ENCODE measurements around the gene HTR1E. TPM values are rescaled to one million over a fixed set of nuclear protein-coding genes. Genes with fewer than 3 reads are reported as not detected.
"Not testable (repeated sequence)": the region's sequence is repeated elsewhere in the genome, so short reads cannot be mapped to it uniquely, and the experiment has no call there.

HTR1E gene
- total RNA-seq: not detected
- long read RNA-seq: 0 reads

- H3K36me3 ChIP-seq: no peaks in the 10 kb centered on the region
- DNase-seq (no peak), ATAC-seq (peak; percentile 80 to 81)
- H3K27ac ChIP-seq: no peak within 1 kb of the TSS
- no peaks in the 10 kb centered on the region for H3K9me3 ChIP-seq
- H3K27me3 ChIP-seq (ENCODE audit: low read depth): peaks cover 35% of the 10 kb centered on the region
- peak within 1 kb of the TSS; percentile 28 for H3K4me3 ChIP-seq
- intact Hi-C loops (cut with DNase I): no loop called here
- no peaks in the 10 kb centered on the region for H3K4me1 ChIP-seq
- peak; percentile 34 for TF ChIP-seq CTCF (IDR thresholded peaks at IDR 0.05)
These were observed at the start of gene HTR1E for GRCh38 chr6:86937219-86938079. Gene HTR1E (plus strand): TSS chr6:86937528. CDS start chr6:87015335, 77,807 bp downstream.

- no peak for TF ChIP-seq CTCF (IDR thresholded peaks at IDR 0.05)
- H3K4me1 ChIP-seq: no peaks in the 10 kb centered on the region
- DNase-seq: no peak
- no peaks in the 10 kb centered on the region for H3K36me3 ChIP-seq
- intact Hi-C loops (cut with DNase I): no loop called here
- no peaks in the 10 kb centered on the region for H3K27me3 ChIP-seq (ENCODE audit: low read depth)
- no peak overlapping the region for H3K4me3 ChIP-seq
- ATAC-seq: no peak
- no peaks in the 10 kb centered on the region for H3K9me3 ChIP-seq
- no peak overlapping the region for H3K27ac ChIP-seq
These were observed 49.0 kb upstream of the HTR1E start for GRCh38 chr6:86888301-86888700.

- ATAC-seq; H3K27me3 ChIP-seq (ENCODE audit: low read depth); H3K27ac ChIP-seq; DNase-seq; H3K4me3 ChIP-seq; intact Hi-C loops (cut with DNase I); H3K9me3 ChIP-seq; H3K36me3 ChIP-seq; H3K4me1 ChIP-seq: not testable (repeated sequence)
These were observed 40.1 kb upstream of the HTR1E start for GRCh38 chr6:86897265-86897664.

- no peak for TF ChIP-seq CTCF (IDR thresholded peaks at IDR 0.05)
These were observed 23.5 kb upstream of the HTR1E start for GRCh38 chr6:86913795-86914194.

GRCh38 chr6:86916393-86916792 lies 20.9 kb upstream of the HTR1E start:
- no peak overlapping the region for H3K27ac ChIP-seq
- no peak for ATAC-seq

More at GRCh38 chr6:86913795-86914194, 23.5 kb upstream of the HTR1E start:
- Histone ChIP-seq H3K9me3 (no peaks in the 10 kb centered on the region), H3K4me3 (no peak overlapping the region), H3K4me1 (no peaks in the 10 kb centered on the region), H3K36me3 (no peaks in the 10 kb centered on the region), H3K27ac (no peak overlapping the region), H3K27me3 (ENCODE audit: low read depth) (no peaks in the 10 kb centered on the region)
- intact Hi-C loops (cut with DNase I): no loop called here
- DNase-seq: no peak
- ATAC-seq: no peak

GRCh38 chr6:86927138-86927537 lies 10.2 kb upstream of the HTR1E start:
- H3K36me3 ChIP-seq; ATAC-seq; H3K4me3 ChIP-seq; H3K4me1 ChIP-seq; H3K9me3 ChIP-seq; DNase-seq; intact Hi-C loops (cut with DNase I); H3K27ac ChIP-seq; H3K27me3 ChIP-seq (ENCODE audit: low read depth): not testable (repeated sequence)

More at GRCh38 chr6:86916393-86916792, 20.9 kb upstream of the HTR1E start:
- DNase-seq: no peak
- Histone ChIP-seq H3K27me3 (ENCODE audit: low read depth) (no peaks in the 10 kb centered on the region), H3K9me3 (no peaks in the 10 kb centered on the region), H3K4me1 (no peaks in the 10 kb centered on the region), H3K4me3 (no peak overlapping the region), H3K36me3 (no peaks in the 10 kb centered on the region)
- intact Hi-C loops (cut with DNase I): no loop called here
- no peak for TF ChIP-seq CTCF (IDR thresholded peaks at IDR 0.05)

GRCh38 chr6:86927859-86928258 lies 9.5 kb upstream of the HTR1E start:
- intact Hi-C loops (cut with DNase I); H3K9me3 ChIP-seq; H3K36me3 ChIP-seq; H3K4me3 ChIP-seq; DNase-seq; ATAC-seq; H3K27ac ChIP-seq; H3K4me1 ChIP-seq; H3K27me3 ChIP-seq (ENCODE audit: low read depth): not testable (repeated sequence)
